Stimulated activated CD4-positive, alpha-beta T cell treated with anti-CD3 and anti-CD28 coated beads, Interleukin-1b, Interleukin-23, amount 100 ng/mL, for 4 hours (primary cell): ENCODE results near the gene ZCCHC24.

Experiments
- DNase-seq, 2 donors: peaks; one replicate each; pipeline ENCODE4 v3.0.0-alpha.2; 2020; ENCODE audit warnings: low read depth in 2 of 2

ZCCHC24 gene

DNA sequence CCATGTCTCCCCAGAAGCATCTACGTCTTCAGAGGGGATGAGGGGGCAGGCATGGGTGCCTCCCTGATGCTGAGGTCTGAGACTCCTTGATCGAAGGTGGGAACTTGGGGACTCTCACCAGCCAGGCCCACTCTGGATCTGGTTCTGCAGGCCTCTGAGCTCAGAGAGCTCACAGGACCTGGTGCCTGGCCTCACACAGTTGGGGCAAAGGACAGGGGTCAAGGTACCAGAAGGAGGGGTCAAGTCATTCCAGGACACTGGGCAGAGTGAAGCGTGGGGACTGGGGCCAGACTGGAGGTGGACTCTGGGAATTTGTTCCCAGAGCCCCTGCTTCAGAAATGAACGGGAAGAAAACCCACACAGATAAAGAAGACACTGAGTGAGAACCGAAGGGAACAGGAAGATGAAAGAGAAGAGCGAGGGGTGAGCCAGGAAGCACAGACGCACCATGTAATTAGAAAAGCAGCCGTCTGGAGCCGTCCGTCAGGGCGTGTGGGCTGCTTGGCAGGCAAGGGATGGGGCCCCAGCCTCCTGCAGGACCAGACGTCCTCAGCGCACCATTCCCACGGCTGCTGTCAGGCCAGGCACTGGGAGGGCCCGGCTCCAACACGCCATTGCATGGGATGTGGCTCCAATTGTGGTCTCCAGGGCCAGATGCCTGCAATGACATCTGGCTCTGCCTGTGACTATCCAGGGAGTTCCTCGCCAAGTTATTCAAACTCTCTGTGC lies 47.7 kb downstream of the ZCCHC24 start:
- no peak for DNase-seq

GRCh38 chr10:79397051-79397450 lies 48.4 kb downstream of the ZCCHC24 start:
- no peak for DNase-seq

DNA sequence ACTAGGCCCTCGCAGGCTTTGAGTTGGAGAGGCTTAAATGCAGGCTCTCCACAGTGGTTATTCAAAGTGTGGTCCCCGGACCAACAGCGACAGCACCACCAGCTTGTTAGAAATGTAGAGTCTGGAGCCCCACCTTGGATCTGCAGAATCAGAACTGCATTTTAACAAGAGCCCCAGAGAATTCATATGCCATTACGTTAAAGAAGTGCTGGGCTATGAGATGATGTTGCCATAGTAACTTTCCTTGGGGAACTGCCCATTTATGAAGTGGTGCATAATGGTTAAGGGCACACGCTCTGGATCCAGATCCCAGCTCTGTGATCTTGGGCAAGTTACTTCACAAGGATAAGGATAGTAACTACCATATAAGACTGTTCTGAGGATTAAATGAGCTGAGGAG lies 48.9 kb downstream of the ZCCHC24 start:
- DNase-seq, result no peak

GRCh38 chr10:79394664-79395063 lies 50.8 kb downstream of the ZCCHC24 start:
- DNase-seq, result no peak

- DNase-seq, result no peak
These were observed 51.4 kb downstream of the ZCCHC24 start for GRCh38 chr10:79393924-79394610.

DNA sequence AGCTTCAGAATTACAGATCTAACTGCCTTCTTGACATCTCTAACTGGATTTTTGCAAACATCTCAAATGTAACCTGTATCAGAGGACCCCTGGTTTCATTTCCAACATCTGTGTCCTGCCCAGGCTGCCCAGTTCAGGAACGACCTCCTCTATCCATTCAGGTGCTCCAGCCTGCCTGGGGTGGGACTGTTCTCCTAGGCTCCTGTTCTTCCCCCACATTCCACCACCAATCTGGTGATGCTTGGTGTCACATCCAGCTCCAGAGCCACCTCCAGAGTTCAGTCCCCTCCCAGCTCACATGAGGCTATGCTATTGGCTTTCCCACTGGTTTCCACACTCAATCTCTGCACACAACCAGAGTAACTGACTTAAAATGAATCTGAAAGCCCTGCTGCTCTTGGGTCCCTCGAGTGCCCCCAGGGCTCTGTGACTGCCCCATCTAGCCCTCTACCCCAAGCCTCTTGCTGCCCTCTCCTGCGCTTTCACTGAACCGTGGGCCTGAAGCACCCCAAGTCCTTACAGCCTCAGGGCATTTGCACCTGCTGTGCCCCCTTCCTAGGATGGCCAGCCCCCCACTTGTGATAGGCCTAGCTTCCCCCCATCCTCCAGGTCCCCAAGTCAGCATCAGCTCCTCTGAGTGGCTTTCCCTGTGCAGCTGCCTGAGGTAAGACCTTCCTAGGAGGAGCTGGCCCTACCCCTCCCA lies 52.1 kb downstream of the ZCCHC24 start:
- no peak for DNase-seq

- no peak for DNase-seq
These were observed 52.8 kb downstream of the ZCCHC24 start for GRCh38 chr10:79392506-79393176.

DNA sequence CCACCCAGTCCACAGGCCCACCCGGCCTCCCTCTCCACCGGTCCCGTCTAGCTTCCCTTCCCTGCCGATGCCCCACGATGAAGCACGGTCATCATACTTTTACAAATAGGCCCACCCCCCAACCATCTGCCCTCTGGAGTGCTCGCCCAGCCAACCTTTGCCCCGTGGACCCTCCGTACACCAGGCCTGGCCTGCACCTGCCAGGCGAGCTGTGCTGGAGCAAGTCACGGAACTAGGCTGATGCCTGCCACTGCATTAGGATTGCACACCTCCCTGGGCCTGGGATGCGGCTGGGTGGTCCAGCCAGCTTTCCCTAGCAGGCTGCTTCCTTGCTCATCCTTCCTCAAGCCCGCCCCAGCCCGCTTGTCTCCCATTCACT lies 53.4 kb downstream of the ZCCHC24 start:
- no peak for DNase-seq

GRCh38 chr10:79391231-79392019 lies 54.0 kb downstream of the ZCCHC24 start:
- no peak for DNase-seq

- no peak for DNase-seq
These were observed 54.7 kb downstream of the ZCCHC24 start for GRCh38 chr10:79390551-79391229.

- no peak for DNase-seq
These were observed 55.4 kb downstream of the ZCCHC24 start for GRCh38 chr10:79390057-79390456.

- DNase-seq, result no peak
These were observed 57.2 kb downstream of the ZCCHC24 start for GRCh38 chr10:79387974-79388850.

DNA sequence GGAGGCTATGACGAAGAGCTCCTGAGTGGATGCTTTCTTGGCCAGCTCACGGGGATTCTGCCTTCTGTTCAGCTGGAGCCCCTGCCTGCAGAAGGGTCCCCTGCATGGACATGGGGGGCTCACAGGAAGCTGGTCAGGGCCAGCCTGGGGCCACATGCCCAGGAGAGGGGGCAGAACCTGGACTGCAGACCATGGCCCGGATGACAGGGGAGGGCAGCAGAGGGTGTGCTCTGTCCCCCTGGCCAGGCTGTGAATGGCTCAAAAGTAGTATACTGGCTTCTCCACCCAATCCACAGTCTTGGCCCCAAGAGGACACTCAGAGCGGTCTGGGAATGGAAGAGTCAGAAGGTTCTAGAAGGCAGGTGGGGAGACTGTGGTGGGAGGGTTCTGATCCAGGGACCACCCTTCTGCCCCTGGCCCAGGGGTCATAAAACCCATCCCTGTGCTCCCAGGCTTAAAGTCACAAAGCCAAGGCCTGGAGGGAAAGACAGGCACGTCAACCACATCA lies 57.9 kb downstream of the ZCCHC24 start:
- no peak for DNase-seq

DNA sequence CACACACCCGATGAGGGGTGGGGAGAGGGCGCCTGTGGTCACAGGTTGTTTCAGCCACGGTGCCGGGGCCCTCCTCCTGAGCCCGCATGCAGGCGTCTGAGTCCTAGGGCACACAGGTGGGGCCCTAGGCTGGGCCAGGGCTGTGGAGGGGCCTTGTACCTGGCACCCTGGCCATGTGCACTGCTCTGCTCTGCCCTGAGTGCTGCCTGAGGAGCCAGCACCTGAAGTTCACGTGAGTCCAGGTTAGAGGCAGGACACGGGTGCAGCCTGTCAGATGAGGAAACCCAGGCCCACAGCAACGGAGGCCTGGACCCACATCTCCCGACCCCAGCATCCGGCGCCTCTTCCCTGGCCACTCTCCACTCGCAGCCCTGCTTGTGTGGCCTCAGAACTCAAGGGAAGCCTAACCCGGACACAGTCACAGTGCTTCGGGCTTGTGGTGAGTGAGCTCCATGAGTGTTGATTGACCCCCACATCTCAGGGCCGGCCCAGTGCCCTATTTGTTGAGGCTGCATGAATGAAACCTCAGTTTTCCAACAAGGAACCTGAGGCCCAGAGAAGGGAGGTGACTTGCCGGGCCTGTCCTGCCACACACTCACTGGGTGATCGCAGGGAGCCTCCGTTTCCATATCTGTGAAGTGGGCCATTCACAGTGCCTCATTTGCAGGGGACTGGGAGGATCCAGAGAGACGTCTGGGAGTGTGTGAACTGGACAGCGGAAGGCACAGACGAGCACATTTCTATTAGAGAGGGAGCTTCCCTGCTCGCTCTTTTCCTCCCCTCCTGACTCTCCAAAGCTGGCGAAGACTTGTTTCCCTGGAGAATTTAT lies 58.6 kb downstream of the ZCCHC24 start:
- no peak for DNase-seq

GRCh38 chr10:79385804-79386531 lies 59.5 kb downstream of the ZCCHC24 start:
- no peak for DNase-seq

GRCh38 chr10:79385392-79385795 lies 60.0 kb downstream of the ZCCHC24 start:
- DNase-seq, result no peak

DNA sequence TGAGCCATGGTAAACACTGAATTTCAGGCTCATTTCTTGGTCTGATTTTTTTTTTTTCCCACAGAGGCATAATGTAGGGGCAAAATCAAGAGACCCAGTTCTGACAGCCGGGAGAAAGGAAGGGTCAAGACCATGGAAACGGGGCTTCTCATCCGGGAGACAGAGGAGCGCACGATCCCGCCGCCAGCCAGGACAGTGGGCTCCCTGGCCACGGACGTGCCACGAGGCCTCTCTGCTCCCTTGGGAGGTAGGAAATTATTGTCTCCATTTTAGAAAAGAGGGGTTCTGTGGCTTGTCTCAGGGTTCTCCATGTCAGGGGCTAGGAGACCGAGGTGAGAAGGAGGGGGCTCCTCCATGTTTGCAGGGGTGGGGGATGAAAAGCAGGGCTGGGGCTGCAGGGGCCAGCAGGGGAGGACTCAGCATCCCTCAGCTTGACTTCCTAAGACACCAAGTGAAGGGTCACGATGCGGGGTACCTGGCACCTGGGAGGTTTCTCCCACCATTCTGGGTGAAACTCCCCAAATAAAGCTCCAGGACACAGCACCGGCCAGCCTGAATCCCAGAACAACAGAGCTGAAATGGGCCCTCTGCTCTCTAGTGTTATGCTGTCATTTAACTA lies 60.5 kb downstream of the ZCCHC24 start:
- DNase-seq, result no peak
